Measurements from ENCODE around the gene TPM1.
"Not testable (repeated sequence)": the region's sequence is repeated elsewhere in the genome, so short reads cannot be mapped to it uniquely, and the experiment has no call there.

TPM1 gene

DNA sequence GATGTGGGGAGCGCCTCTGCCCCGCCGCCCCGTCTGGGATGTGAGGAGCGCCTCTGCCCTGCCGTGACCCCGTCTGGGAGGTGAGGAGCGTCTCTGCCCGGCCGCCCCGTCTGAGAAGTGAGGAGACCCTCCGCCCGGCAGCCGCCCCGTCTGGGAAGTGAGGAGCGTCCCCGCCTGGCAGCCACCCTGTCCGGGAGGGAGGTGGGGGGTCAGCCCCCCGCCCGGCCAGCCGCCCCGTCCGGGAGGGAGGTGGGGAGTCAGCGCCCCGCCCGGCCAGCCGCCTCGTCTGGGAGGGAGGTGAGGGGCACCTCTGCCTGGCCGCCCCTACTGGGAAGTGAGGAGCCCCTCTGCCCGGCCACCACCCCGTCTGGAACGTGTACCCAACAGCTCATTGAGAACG is 56.4 kb downstream of the TPM1 start:
- not testable (repeated sequence) for H3K27ac Mint-ChIP-seq, ATAC-seq, H3K9me3 Mint-ChIP-seq, H3K4me1 Mint-ChIP-seq, H3K4me3 Mint-ChIP-seq, H3K36me3 Mint-ChIP-seq
- peaks cover 11% of the 10 kb centered on the region for H3K27me3 Mint-ChIP-seq

DNA sequence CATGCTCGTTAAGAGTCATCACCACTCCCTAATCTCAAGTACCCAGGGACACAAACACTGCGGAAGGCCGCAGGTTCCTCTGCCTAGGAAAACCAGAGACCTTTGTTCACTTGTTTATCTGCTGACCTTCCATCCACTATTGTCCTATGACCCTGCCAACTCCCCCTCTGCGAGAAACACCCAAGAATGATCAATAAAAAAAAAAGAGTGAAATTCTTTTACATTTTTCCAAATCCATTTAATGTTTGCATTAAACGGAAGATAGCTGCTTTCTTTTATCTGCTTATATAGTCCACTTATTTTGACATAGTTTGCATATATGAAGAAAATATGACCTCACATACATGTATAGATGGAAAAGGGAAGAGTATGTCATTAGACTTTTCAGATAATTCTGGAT is 57.0 kb downstream of the TPM1 start:
- peaks cover 11% of the 10 kb centered on the region for H3K27me3 Mint-ChIP-seq
- not testable (repeated sequence) for H3K36me3 Mint-ChIP-seq, H3K4me3 Mint-ChIP-seq, H3K27ac Mint-ChIP-seq, H3K4me1 Mint-ChIP-seq, H3K9me3 Mint-ChIP-seq, ATAC-seq

DNA sequence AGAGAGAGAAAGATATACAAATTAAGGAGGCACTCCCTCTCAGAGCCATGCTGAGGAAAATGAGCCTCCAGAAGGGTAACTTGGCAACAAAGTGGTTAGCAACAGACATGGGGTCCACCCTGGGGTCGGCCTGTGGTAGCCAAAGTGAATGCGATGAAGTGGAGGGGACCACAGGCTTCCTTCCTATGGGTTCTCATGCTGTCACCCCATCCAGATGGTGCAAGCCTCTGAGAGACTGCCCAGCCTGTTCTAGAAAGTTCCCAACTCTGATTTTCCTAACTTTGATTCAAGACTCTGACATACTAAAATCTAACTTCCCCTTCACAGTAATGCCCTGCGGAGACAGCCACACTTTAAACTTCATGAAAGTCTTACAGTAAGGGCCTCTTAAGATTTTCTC is 60.9 kb downstream of the TPM1 start:
- H3K9me3 Mint-ChIP-seq: no peaks in the 10 kb centered on the region
- no peak overlapping the region for H3K27ac Mint-ChIP-seq
- H3K36me3 Mint-ChIP-seq: no peaks in the 10 kb centered on the region
- no peak for ATAC-seq
- H3K4me3 Mint-ChIP-seq: no peak overlapping the region
- H3K27me3 Mint-ChIP-seq: peaks cover 31% of the 10 kb centered on the region
- H3K4me1 Mint-ChIP-seq: no peaks in the 10 kb centered on the region

DNA sequence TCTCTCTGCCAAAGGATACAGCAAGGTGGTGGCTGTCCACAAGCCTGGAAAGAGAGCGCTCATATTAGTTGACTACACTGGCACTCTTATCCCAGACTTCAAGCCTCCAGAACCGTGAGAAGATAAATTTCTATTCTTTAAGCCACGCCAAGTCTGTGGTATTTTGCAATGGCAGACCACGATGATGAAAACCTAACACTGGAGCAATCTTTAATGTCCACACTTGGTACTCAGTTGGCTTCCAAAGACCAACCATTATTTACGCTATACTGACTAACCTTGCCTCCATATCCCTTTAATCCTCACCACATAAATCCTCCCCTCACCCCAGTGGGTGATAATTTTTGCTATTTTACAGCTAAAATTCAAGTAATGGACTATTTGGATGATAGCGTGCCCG is 62.2 kb downstream of the TPM1 start:
- H3K36me3 Mint-ChIP-seq: no peaks in the 10 kb centered on the region

DNA sequence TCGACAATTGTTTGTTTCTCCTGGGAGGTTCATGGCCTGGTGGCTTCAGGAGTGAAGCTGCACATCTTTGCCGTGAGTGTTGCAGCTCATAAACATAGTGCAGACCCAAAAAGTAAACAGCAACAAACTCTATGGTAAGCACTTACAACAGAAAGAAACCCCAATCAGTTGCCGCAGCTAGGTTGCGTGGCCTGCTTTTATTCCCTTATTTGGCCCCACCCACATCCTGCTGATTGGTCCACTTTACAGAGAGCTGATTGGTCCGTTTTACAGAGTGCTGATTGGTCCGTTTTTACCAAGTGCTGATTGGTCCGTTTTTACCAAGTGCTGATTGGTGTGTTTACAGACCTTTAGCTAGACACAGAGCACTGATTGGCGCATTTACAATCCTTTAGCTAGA is 62.8 kb downstream of the TPM1 start:
- not testable (repeated sequence) for H3K4me1 Mint-ChIP-seq, H3K9me3 Mint-ChIP-seq, ATAC-seq, H3K4me3 Mint-ChIP-seq, H3K27ac Mint-ChIP-seq, H3K36me3 Mint-ChIP-seq
- H3K27me3 Mint-ChIP-seq: peaks cover 41% of the 10 kb centered on the region

More for the DNA sequence above, 62.2 kb downstream of the TPM1 start:
- no peaks in the 10 kb centered on the region for H3K4me1 Mint-ChIP-seq
- H3K4me3 Mint-ChIP-seq: no peak overlapping the region
- H3K9me3 Mint-ChIP-seq: no peaks in the 10 kb centered on the region
- H3K27ac Mint-ChIP-seq: no peak overlapping the region
- peaks cover 41% of the 10 kb centered on the region for H3K27me3 Mint-ChIP-seq
- ATAC-seq: no peak

DNA sequence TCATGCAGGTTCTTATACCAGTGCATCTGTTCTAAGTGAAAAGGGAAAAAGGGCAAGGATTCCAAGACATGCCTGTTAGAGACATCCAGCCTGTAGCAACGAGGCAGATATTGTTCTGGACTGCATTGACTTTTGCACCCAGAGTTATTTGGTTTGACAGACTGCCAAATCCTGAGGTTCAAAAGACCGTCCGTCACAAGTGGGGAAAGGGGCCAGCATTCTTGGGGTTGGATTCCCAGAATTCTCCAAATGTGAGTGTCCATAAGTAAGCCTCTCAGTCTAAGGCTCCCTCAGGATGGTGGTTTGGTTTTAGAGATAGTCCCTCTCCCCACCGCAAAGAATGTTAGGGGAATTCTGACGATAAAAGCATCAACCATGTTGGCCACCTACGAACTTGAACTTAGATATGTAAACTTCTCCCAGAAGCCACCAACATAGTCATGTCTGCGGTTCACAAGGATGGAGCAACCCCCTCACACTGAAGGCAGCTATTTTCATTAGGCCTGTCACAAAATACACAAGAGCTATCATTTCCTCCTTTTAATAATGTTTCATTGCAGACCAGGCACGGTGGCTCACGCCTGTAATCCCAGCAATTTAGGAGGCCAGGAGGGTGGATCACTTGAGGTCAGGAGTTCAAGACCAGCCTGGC is 65.5 kb downstream of the TPM1 start:
- ATAC-seq: no peak
- Mint-ChIP-seq H3K9me3 (no peaks in the 10 kb centered on the region), H3K4me3 (no peak overlapping the region)

DNA sequence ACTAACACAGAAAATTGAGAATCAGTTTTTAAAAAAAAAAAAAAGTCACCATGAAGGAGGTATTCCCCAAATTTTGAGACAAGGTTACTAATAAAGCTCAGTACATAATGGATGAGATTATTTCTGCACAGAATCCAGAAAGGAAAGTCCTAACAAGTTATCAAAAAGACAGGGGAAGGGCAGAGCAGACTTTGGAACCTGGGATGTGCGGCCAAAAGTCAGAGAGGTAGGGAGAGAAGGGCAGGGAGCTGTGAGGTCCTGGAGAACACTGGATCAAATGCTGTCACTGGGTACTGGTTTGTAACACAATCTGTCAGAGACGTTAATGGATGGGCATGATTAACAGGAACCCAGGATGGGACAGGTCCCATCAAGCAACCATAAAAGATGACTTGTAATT is 67.0 kb downstream of the TPM1 start:
- ATAC-seq: no peak
- no peak overlapping the region for H3K27ac Mint-ChIP-seq
- H3K9me3 Mint-ChIP-seq: no peaks in the 10 kb centered on the region
- no peaks in the 10 kb centered on the region for H3K36me3 Mint-ChIP-seq
- H3K4me1 Mint-ChIP-seq: no peaks in the 10 kb centered on the region
- peaks cover 30% of the 10 kb centered on the region for H3K27me3 Mint-ChIP-seq
- H3K4me3 Mint-ChIP-seq: no peak overlapping the region

More for the DNA sequence above, 65.5 kb downstream of the TPM1 start:
- peaks cover 38% of the 10 kb centered on the region for H3K27me3 Mint-ChIP-seq
- H3K36me3 Mint-ChIP-seq: no peaks in the 10 kb centered on the region
- no peaks in the 10 kb centered on the region for H3K4me1 Mint-ChIP-seq
- no peak overlapping the region for H3K27ac Mint-ChIP-seq

DNA sequence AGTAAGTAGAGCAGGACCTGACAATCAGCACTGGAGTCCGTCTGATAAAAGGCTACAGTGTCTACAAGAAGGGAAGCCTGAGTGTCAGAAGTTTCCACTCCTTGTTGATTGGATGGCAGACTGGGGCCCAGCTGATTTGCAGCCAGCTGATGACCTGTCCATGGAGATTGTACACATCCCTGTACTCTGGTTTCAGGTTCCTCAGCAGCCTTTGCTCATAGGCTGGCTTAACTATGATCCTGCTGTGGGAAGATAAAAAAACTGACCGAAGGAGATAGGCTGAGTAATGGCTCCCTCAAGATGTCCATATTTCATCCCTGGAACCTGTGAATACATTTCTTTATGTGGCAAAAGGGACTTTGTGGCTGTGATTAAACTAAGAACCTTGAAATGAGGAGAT is 67.4 kb downstream of the TPM1 start:
- ATAC-seq: no peak
- no peaks in the 10 kb centered on the region for H3K9me3 Mint-ChIP-seq

DNA sequence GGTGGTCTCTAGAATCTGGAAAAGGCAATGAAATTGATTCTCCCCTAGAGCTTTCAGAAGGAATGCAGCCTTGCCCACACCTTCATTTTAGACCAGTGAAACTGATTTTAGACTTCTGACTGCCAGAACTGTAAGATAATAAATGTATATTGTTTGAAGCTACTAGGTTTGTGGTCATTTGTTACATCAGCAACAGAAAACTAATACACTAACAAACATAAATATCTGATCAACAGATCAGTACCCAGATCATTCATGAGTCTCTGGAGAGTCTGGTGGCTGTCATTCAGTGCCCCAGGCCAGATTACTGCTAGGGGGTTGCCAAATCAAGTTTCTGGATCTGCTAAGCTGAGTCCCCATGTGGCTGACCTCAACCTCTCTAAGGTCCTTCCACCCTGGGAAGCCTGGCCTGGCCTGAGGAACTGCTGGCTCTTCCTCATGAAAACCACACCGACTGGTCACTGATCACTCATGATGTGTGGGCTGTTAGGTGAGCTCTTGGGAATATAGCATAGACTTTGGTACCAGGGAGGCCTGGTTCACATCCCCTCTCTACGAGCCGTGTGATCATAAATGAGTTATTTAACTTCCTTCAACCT is 68.0 kb downstream of the TPM1 start:
- no peaks in the 10 kb centered on the region for H3K4me1 Mint-ChIP-seq
- no peak for ATAC-seq
- no peaks in the 10 kb centered on the region for H3K36me3 Mint-ChIP-seq
- H3K9me3 Mint-ChIP-seq: no peaks in the 10 kb centered on the region
- H3K27me3 Mint-ChIP-seq: peaks cover 30% of the 10 kb centered on the region
- H3K4me3 Mint-ChIP-seq: no peak overlapping the region
- no peak overlapping the region for H3K27ac Mint-ChIP-seq

More for the DNA sequence above, 67.4 kb downstream of the TPM1 start:
- peaks cover 30% of the 10 kb centered on the region for H3K27me3 Mint-ChIP-seq
- no peaks in the 10 kb centered on the region for H3K4me1 Mint-ChIP-seq
- H3K4me3 Mint-ChIP-seq: no peak overlapping the region
- H3K27ac Mint-ChIP-seq: no peak overlapping the region
- H3K36me3 Mint-ChIP-seq: no peaks in the 10 kb centered on the region

DNA sequence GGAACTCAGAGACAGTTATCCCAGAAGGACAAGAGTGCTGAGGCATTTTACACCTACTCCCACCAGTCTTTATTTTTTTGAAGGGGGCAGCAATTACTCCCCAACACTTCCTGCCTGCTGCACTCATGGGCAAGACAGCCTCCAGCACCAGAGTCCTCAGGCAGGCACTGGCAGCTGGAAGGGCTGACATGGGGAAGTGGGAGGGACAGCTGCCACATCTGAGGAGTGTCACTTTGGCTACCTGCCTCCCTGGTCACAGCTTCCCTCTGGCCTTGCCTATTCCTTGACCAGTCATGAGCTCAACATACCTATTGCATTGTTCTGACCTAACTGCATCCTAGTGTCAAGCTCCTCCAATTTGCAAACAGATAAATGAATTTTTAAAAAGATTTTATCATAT is 68.9 kb downstream of the TPM1 start:
- H3K27me3 Mint-ChIP-seq: peaks cover 20% of the 10 kb centered on the region
- H3K9me3 Mint-ChIP-seq: no peaks in the 10 kb centered on the region
- no peaks in the 10 kb centered on the region for H3K36me3 Mint-ChIP-seq
- no peaks in the 10 kb centered on the region for H3K4me1 Mint-ChIP-seq
- no peak overlapping the region for H3K4me3 Mint-ChIP-seq
- no peak overlapping the region for H3K27ac Mint-ChIP-seq
- no peak for ATAC-seq

DNA sequence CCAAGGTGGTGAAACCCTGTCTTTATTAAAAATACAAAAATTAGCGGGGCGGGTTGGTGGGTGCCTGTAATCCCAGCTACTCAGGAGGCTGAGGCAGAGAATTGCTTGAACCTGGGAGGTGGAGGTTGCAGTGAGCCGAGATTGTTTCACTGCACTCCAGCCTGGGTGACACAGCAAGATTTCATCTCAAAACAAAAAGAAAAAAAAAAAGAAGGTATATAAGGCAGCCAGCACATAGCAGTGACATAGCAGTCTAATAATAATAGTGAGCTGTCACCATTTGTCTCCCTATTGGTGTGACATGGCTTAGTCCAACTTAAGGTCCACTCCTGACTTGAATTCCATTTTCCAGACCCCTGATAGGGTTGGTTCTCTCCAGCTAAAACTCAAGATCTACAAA is 70.3 kb downstream of the TPM1 start:
- Mint-ChIP-seq H3K27me3 (peaks cover 12% of the 10 kb centered on the region), H3K27ac (no peak overlapping the region), H3K36me3 (no peaks in the 10 kb centered on the region), H3K9me3 (no peaks in the 10 kb centered on the region), H3K4me1 (no peaks in the 10 kb centered on the region), H3K4me3 (no peak overlapping the region)
- no peak for ATAC-seq

DNA sequence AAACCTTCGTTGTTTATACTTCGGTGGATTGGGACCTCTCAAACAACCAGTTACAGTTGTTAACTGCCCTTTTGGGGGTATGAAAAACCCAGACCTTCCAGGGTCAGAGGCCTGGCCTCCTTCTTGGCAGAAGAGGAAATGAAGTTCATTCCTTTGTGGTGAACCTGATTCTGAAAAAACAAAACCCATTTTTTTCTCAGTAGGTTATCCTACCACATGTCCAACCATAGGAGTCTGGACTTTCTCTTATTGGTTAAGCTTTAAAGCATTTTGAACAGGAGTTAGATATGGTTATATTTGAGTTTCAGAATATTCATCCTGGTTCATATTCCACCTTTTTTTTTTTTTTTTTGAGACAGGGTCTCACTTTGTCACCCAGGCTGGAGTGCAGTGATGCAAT is 71.9 kb downstream of the TPM1 start:
- peaks cover 2% of the 10 kb centered on the region for H3K9me3 Mint-ChIP-seq
- ATAC-seq: no peak
- no peaks in the 10 kb centered on the region for H3K27me3 Mint-ChIP-seq
- H3K4me3 Mint-ChIP-seq: no peak overlapping the region
- no peaks in the 10 kb centered on the region for H3K4me1 Mint-ChIP-seq
- no peak overlapping the region for H3K27ac Mint-ChIP-seq
- H3K36me3 Mint-ChIP-seq: no peaks in the 10 kb centered on the region
